OCI-LY3 (cell line): ENCODE measurements around the gene JAZF1.

Source experiments
- CTCF ChIP-seq: fragments of 200-600, 300-600 bp; sonication (generic); IDR thresholded peaks from 2 replicates; pipeline ENCODE4 v1.5.1; 2014; ENCODE audit warnings: antibody characterized with exemption, low read length, low read depth
- EZH2phosphoT487 ChIP-seq: fragments of 200-600 bp; shearing (Covaris generic); IDR thresholded peaks from 2 replicates; pipeline ENCODE4 v1.6.1; 2018; ENCODE audit warnings: antibody characterized with exemption, mixed run types, low read depth

- TF ChIP-seq CTCF: no peak
- no peak for TF ChIP-seq EZH2phosphoT487
Observed at GRCh38 chr7:28208506-28208905, 27.9 kb upstream of the JAZF1 start.
